ENCODE measurements around the gene CCIN.

- no peak for TF ChIP-seq POLR2A (IDR thresholded peaks at IDR 0.05)
- TF ChIP-seq CTCF (IDR thresholded peaks at IDR 0.05) = no peak
- TF ChIP-seq EP300 (IDR thresholded peaks at IDR 0.05; ENCODE audit: low read depth) = no peak
- TF ChIP-seq POLR2AphosphoS5 (IDR thresholded peaks at IDR 0.05) = no peak
Measured at GRCh38 chr9:36213989-36214388, 44.8 kb downstream of the CCIN start.

Data from transverse colon (tissue), 4 donors.